H1 (cell line): ENCODE data around the gene XIRP1. TPM values are rescaled to one million over a fixed set of nuclear protein-coding genes. Genes with fewer than 3 reads are reported as not detected.

Experiments
- ASH2L ChIP-seq: fragments of 200-600, 300-600 bp; sonication (generic); IDR thresholded peaks from one replicate; pipeline ENCODE4 v1.7.1; 2017; ENCODE audit warnings: low read length
- CHD2 ChIP-seq: IDR thresholded peaks from 2 replicates; pipeline ENCODE4 v1.6.1; 2012; ENCODE audit warnings: low read length, improper control_type of control experiment
- CHD7 ChIP-seq: fragments of 300-600 bp; sonication (generic); IDR thresholded peaks from 2 replicates; pipeline ENCODE4 v1.7.1; 2012; ENCODE audit warnings: low read length, moderate library complexity, mild to moderate bottlenecking, inconsistent platforms; ENCODE audit not compliant: insufficient replicate concordance
- CTCF ChIP-seq, 3 experiments: IDR thresholded peaks; 1 replicate in 2 of 3; 2 replicates in 1 of 3; pipeline versions ENCODE4 v1.5.1 to v1.6.1; 2011; ENCODE audit warnings: low read length in 3 of 3, mild to moderate bottlenecking in 3 of 3, inconsistent platforms in 2 of 3, low read depth in 1 of 3, moderate library complexity in 1 of 3; ENCODE audit not compliant: insufficient read depth in 1 of 3; ENCODE audit errors: control extremely low read depth in 1 of 3
- EP300 ChIP-seq, 2 experiments: IDR thresholded peaks; 1 replicate in 1 of 2; 2 replicates in 1 of 2; pipeline ENCODE4 v1.6.1; 2011 to 2012; ENCODE audit warnings: low read depth in 2 of 2, low read length in 2 of 2, mild to moderate bottlenecking in 2 of 2, borderline replicate concordance in 1 of 2, inconsistent platforms in 1 of 2, moderate library complexity in 1 of 2
- HDAC6 ChIP-seq: IDR thresholded peaks from one replicate; pipeline ENCODE4 v1.7.1; 2012; ENCODE audit warnings: low read depth, mild to moderate bottlenecking, inconsistent platforms, low read length, moderate library complexity
- KDM1A ChIP-seq: fragments of 200-600, 300-600 bp; sonication (generic); IDR thresholded peaks from 2 replicates; pipeline ENCODE4 v1.7.1; 2016; ENCODE audit warnings: mild to moderate bottlenecking, low read length, borderline replicate concordance
- SIN3A ChIP-seq, 2 experiments: IDR thresholded peaks in 1 of 2; conservative IDR thresholded peaks in 1 of 2; 2 replicates each; pipeline ENCODE4 v1.6.1; 2011 to 2012; ENCODE audit warnings: low read length in 2 of 2, improper control_type of control experiment in 1 of 2, low read depth in 1 of 2, mild to moderate bottlenecking in 1 of 2
- SP4 ChIP-seq: IDR thresholded peaks from 2 replicates; pipeline ENCODE4 v1.6.1; 2012; ENCODE audit warnings: low read length, inconsistent platforms
- polyA plus RNA-seq, 7 experiments: library from polyadenylated mRNA; depleted of rRNA in 3 of 7; stranded (reverse) in 5 of 7; unstranded in 2 of 7; fragments of >200 nt in 5 of 7; fragments of 200-250 nt in 2 of 7; gene quantifications; 1 replicate in 5 of 7; 2 replicates in 1 of 7; 4 replicates in 1 of 7; pipeline versions ENCODE4 v1.2.1 to v1.2.3, GENCODE V29; 2011 to 2013; ENCODE audit warnings: missing spikeins in 2 of 7, mixed read lengths in 2 of 7
- total RNA-seq: library from RNA; stranded (reverse); fragmentation: NEBNext Ultra II Directional; extraction: Animal tissue kit (Norgen Biotek cat#: 25700); gene quantifications from 2 replicates; pipeline ENCODE4 v1.2.1, GENCODE V29; 2021

The XIRP1 gene
- total and polyA plus RNA-seq, 2 of the 8 experiments (the other 6 are each of a cell fraction or from before 2014, with no cell fraction given), result not detected

- TF ChIP-seq CHD7 (no peak), SIN3A (conservative IDR thresholded peaks at IDR 0.05 in 1 of 2, IDR thresholded peaks at IDR 0.05 in 1 of 2; ENCODE audit: low read depth in 1 of 2, low read length in 2 of 2) (no peak), EP300 (IDR thresholded peaks at IDR 0.05; ENCODE audit: borderline replicate concordance in 1 of 2, low read depth in 2 of 2, low read length in 2 of 2) (no peak), HDAC6 (no peak), KDM1A (no peak), CTCF (IDR thresholded peaks at IDR 0.05; ENCODE audit: control extremely low read depth in 1 of 3, insufficient read depth in 1 of 3, low read depth in 1 of 3, low read length in 3 of 3) (no peak), CHD2 (no peak), SP4 (no peak), ASH2L (no peak)
These were observed 21.2 kb upstream of the XIRP1 start (continued) for GRCh38 chr3:39213613-39214012.
